ENCODE data around the gene SOWAHA. TPM values are rescaled to one million over a fixed set of nuclear protein-coding genes. Genes with fewer than 3 reads are reported as not detected.

SOWAHA gene
- total and polyA plus RNA-seq, 2 donors (not counting 3 experiments of a cell fraction or from before 2014, with no cell fraction given) = not detected

- CTCF ChIA-PET = interaction anchor here (0.9 to 1.5 kb wide), 3 partner anchors 20 to 42 kb away, joined by 3 to 4 read pairs (median 3); partner anchors contain the start of gene CCNI2
- FAIRE-seq (no peak), DNase-seq (ENCODE audit: low read depth, low spot score) (no peak)
- intact Hi-C loops (cut with micrococcal nuclease) = no loop called here
- Histone ChIP-seq H3K79me2 (ENCODE audit: control insufficient read depth, insufficient read depth, low read length) (no peaks in the 10 kb centered on the region), H3K9me1 (replicated peaks; ENCODE audit: control insufficient read depth, extremely low read depth, insufficient read depth, low read length) (no peaks in the 10 kb centered on the region), H3K27ac (ENCODE audit: insufficient read depth, low read depth, low read length) (no peak overlapping the region), H3K27me3 (ENCODE audit: control insufficient read depth in 2 of 2, insufficient read depth in 2 of 2, low read length in 2 of 2) (peaks cover 0 to 7% of the 10 kb centered on the region in 2 experiments), H2AFZ (ENCODE audit: low read depth, low read length) (no peak overlapping the region), H3K4me1 (ENCODE audit: control insufficient read depth, extremely low read depth, insufficient read depth, low read length) (no peaks in the 10 kb centered on the region), H3K4me2 (ENCODE audit: insufficient read depth, low read length) (no peak overlapping the region), H4K20me1 (replicated peaks; ENCODE audit: control insufficient read depth, extremely low read depth, insufficient read depth, low read length) (no peaks in the 10 kb centered on the region), H3K9me3 (replicated peaks; ENCODE audit: control insufficient read depth, insufficient read depth, low read length) (no peaks in the 10 kb centered on the region), H3K36me3 (ENCODE audit: control insufficient read depth in 2 of 2, extremely low read depth in 1 of 2, insufficient read depth in 2 of 2, low read length in 2 of 2) (no peaks in the 10 kb centered on the region), H3K9ac (replicated peaks; ENCODE audit: extremely low read depth, insufficient read depth, low read length) (no peak overlapping the region), H3K4me3 (replicated peaks in 1 of 3; ENCODE audit: insufficient read depth in 1 of 3, low read depth in 1 of 3, low read length in 3 of 3) (no peak overlapping the region)
- BruUV-seq (replicated peaks) = no TSS peak
- dilution Hi-C loops (cut with MboI; ENCODE audit: extremely low pct_ligation_motif_present, low sequenced_read_pairs) = no loop called here
- TF ChIP-seq, protein P1, sequence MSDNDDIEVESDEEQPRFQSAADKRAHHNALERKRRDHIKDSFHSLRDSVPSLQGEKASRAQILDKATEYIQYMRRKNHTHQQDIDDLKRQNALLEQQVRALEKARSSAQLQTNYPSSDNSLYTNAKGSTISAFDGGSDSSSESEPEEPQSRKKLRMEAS (IDR thresholded peaks at IDR 0.05; ENCODE audit: insufficient read depth, insufficient read length) = no peak
- TF ChIP-seq JUN (IDR thresholded peaks at IDR 0.05; ENCODE audit: borderline replicate concordance, insufficient read depth, insufficient read length, low read depth) (no peak), FOS (IDR thresholded peaks at IDR 0.05; ENCODE audit: borderline replicate concordance, insufficient read depth, low read length) (no peak), POLR2AphosphoS5 (IDR thresholded peaks at IDR 0.05; ENCODE audit: insufficient read depth, low read depth, low read length) (no peak)
- TF ChIP-seq, protein P2, sequence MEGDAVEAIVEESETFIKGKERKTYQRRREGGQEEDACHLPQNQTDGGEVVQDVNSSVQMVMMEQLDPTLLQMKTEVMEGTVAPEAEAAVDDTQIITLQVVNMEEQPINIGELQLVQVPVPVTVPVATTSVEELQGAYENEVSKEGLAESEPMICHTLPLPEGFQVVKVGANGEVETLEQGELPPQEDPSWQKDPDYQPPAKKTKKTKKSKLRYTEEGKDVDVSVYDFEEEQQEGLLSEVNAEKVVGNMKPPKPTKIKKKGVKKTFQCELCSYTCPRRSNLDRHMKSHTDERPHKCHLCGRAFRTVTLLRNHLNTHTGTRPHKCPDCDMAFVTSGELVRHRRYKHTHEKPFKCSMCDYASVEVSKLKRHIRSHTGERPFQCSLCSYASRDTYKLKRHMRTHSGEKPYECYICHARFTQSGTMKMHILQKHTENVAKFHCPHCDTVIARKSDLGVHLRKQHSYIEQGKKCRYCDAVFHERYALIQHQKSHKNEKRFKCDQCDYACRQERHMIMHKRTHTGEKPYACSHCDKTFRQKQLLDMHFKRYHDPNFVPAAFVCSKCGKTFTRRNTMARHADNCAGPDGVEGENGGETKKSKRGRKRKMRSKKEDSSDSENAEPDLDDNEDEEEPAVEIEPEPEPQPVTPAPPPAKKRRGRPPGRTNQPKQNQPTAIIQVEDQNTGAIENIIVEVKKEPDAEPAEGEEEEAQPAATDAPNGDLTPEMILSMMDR (IDR thresholded peaks at IDR 0.05; ENCODE audit: extremely low read depth in 1 of 2, insufficient read depth in 1 of 2, low read depth in 1 of 2, low read length in 2 of 2) = no peak
- POLR2A ChIA-PET = no interaction called here
Observed at GRCh38 chr5:132788990-132789886, 23.9 kb upstream of the SOWAHA start.

Data from endothelial cell of umbilical vein (primary cell).